Glomerular endothelial cell (primary cell): ENCODE data around the gene CCND3. TPM values are rescaled to one million over a fixed set of nuclear protein-coding genes. Genes with fewer than 3 reads are reported as not detected.
"Not testable (repeated sequence)": the region's sequence is repeated elsewhere in the genome, so short reads cannot be mapped to it uniquely, and the experiment has no call there.

ENCODE experiments used
- DNase-seq: peaks from one replicate; pipeline ENCODE4 v3.0.0-alpha.2; 2011; ENCODE audit warnings: low read depth, low spot score; ENCODE audit errors: extremely low read depth
- total RNA-seq: library from RNA; depleted of rRNA; stranded (reverse); fragments of >200 nt; gene quantifications from 2 replicates; pipeline ENCODE4 v1.2.3, GENCODE V29; 2015

Gene CCND3
- total RNA-seq, 1 donor from 2014 or later, result 99.4 TPM

GRCh38 chr6:41954668-41955067, 13.1 kb upstream of the CCND3 start:
- DNase-seq, result no peak

GRCh38 chr6:41947581-41948220, 6.1 kb upstream of the CCND3 start:
- DNase-seq, result no peak

GRCh38 chr6:41943456-41943855, 1.8 kb upstream of the CCND3 start:
- no peak for DNase-seq

- DNase-seq, result not testable (repeated sequence)
Observed at GRCh38 chr6:41942882-41943281, 1.3 kb upstream of the CCND3 start.

GRCh38 chr6:41942067-41942851, 651 bp upstream of the CCND3 start:
- DNase-seq, result no peak

- DNase-seq, result no peak
Observed at GRCh38 chr6:41940759-41941279, 789 bp downstream of the CCND3 start.

- DNase-seq, result no peak
Observed at GRCh38 chr6:41939848-41940758, 1.5 kb downstream of the CCND3 start.

GRCh38 chr6:41939176-41939847, 2.3 kb downstream of the CCND3 start:
- DNase-seq, result no peak

GRCh38 chr6:41938590-41939175, 2.9 kb downstream of the CCND3 start:
- DNase-seq, result no peak

GRCh38 chr6:41937861-41938574, 3.6 kb downstream of the CCND3 start:
- DNase-seq, result no peak

- no peak for DNase-seq
Observed at GRCh38 chr6:41937472-41937860, 4.1 kb downstream of the CCND3 start.

GRCh38 chr6:41936073-41936837, 5.4 kb downstream of the CCND3 start:
- no peak for DNase-seq

GRCh38 chr6:41935685-41936072, 5.9 kb downstream of the CCND3 start:
- no peak for DNase-seq

- DNase-seq, result no peak
Observed at GRCh38 chr6:41935193-41935574, 6.4 kb downstream of the CCND3 start.

- DNase-seq, result no peak
Observed at GRCh38 chr6:41934278-41935192, 7.1 kb downstream of the CCND3 start.

- DNase-seq, result no peak
Observed at GRCh38 chr6:41932378-41932777, 9.2 kb downstream of the CCND3 start.

- no peak for DNase-seq
Observed at GRCh38 chr6:41931792-41932191, 9.8 kb downstream of the CCND3 start.

- no peak for DNase-seq
Observed at GRCh38 chr6:41929924-41930323, 11.7 kb downstream of the CCND3 start.
